Esophagus squamous epithelium (tissue), 5 donors: ENCODE measurements around the gene ANKRD39. TPM values are rescaled to one million over a fixed set of nuclear protein-coding genes. Genes with fewer than 3 reads are reported as not detected.

Experiments
- DNase-seq: peaks from one replicate; lab custom pipeline; 2025; lab: John Stamatoyannopoulos, UW
- H3K27ac ChIP-seq, 4 donors: fragments of 200-600 bp; sonication (generic); one replicate each; pipeline ENCODE4 v1.5.1; 2016 to 2019; ENCODE audit warnings: mild to moderate bottlenecking in 1 of 4
- H3K27me3 ChIP-seq, 4 donors: fragments of 200-600 bp; sonication (generic); 1 replicate in 3 of 4; 2 replicates in 1 of 4; pipeline versions ENCODE4 v1.5.1 to v1.6.0; 2017 to 2021; ENCODE audit warnings: antibody characterized with exemption in 1 of 4
- H3K36me3 ChIP-seq, 3 donors: fragments of 200-600 bp; sonication (generic); one replicate each; pipeline ENCODE4 v1.5.1; 2016 to 2019
- H3K4me1 ChIP-seq, 3 donors: fragments of 200-600 bp; sonication (generic); one replicate each; pipeline ENCODE4 v1.5.1; 2017 to 2019
- H3K4me3 ChIP-seq, 4 donors: fragments of 200-600 bp; sonication (generic); 1 replicate in 3 of 4; 2 replicates in 1 of 4; pipeline ENCODE4 v1.5.1; 2016 to 2019; ENCODE audit warnings: mild to moderate bottlenecking in 2 of 4, moderate library complexity in 1 of 4
- H3K9me3 ChIP-seq, 3 donors: fragments of 200-600 bp; sonication (generic); one replicate each; pipeline ENCODE4 v1.5.1; 2016 to 2019
- CTCF ChIP-seq, 6 experiments: fragments of 450-650 bp in 4 of 6; fragments of 200-600 bp in 2 of 6; sonication (generic) in 2 of 6; IDR thresholded peaks; one replicate each; pipeline ENCODE4 v1.5.1; 2016 to 2019; ENCODE audit warnings: antibody characterized with exemption in 6 of 6, mild to moderate bottlenecking in 4 of 6, moderate library complexity in 4 of 6
- POLR2A ChIP-seq, 4 donors: fragments of 450-650 bp; IDR thresholded peaks; one replicate each; pipeline ENCODE4 v1.6.1; 2017; ENCODE audit warnings: antibody characterized with exemption in 4 of 4, mild to moderate bottlenecking in 4 of 4, moderate library complexity in 3 of 4
- WGBS, 2 donors: methylation state at CpG; one replicate each; pipeline ENCODE4 v1.1.5; 2018; 5-methylcytosine and 5-hydroxymethylcytosine counted together
- intact Hi-C: fragments of 100-400 bp; cut with DNase I; formaldehyde crosslinking; loops from one replicate; pipeline ENCODE4 v1.15.0; 2022
- total RNA-seq, 4 donors: library from RNA; depleted of rRNA; stranded (reverse); fragments of >200 nt; gene quantifications; one replicate each; pipeline ENCODE4 v1.1.0, GENCODE V29; 2016
- donor health status: DM: yes; HTN: yes; CAD: no.

Gene ANKRD39
- total RNA-seq, 4 donors from 2014 or later = 7.1 to 17.2 (median 14.0) TPM

GRCh38 chr2:96875498-96876268, 17.9 kb upstream of the ANKRD39 start:
- no peak for TF ChIP-seq POLR2A (IDR thresholded peaks at IDR 0.05)
- peak in 1 of 6 experiments; percentile 5 for TF ChIP-seq CTCF (IDR thresholded peaks at IDR 0.05)
- DNase-seq = no peak
- 57 to 62% methylated on average over 5 to 9 of the region's 14 CpGs for WGBS, 2 donors
- peak overlapping the region in 3 of 4 donors; percentile 0 to 73 (median 69) for H3K27ac ChIP-seq
- intact Hi-C loops = no loop called here
- peaks cover 30 to 72% (median 53%) of the 10 kb centered on the region in 3 donors for H3K4me1 ChIP-seq
- no peaks in the 10 kb centered on the region for H3K9me3 ChIP-seq
- no peaks in the 10 kb centered on the region for H3K27me3 ChIP-seq
- no peaks in the 10 kb centered on the region for H3K36me3 ChIP-seq
- H3K4me3 ChIP-seq = no peak overlapping the region

- TF ChIP-seq POLR2A (IDR thresholded peaks at IDR 0.05) (no peak), CTCF (IDR thresholded peaks at IDR 0.05) (no peak)
- Histone ChIP-seq H3K4me3 (no peak overlapping the region), H3K27ac (peak overlapping the region; percentile 56 to 74 (median 71)), H3K36me3 (no peaks in the 10 kb centered on the region), H3K27me3 (no peaks in the 10 kb centered on the region), H3K9me3 (no peaks in the 10 kb centered on the region), H3K4me1 (peaks cover 37 to 79% (median 57%) of the 10 kb centered on the region in 3 donors)
- DNase-seq = no peak
- intact Hi-C loops = no loop called here
- 17 to 25% methylated on average over 9 to 13 of the region's 18 CpGs for WGBS, 2 donors
Observed at GRCh38 chr2:96874198-96874831, 16.5 kb upstream of the ANKRD39 start.

DNA sequence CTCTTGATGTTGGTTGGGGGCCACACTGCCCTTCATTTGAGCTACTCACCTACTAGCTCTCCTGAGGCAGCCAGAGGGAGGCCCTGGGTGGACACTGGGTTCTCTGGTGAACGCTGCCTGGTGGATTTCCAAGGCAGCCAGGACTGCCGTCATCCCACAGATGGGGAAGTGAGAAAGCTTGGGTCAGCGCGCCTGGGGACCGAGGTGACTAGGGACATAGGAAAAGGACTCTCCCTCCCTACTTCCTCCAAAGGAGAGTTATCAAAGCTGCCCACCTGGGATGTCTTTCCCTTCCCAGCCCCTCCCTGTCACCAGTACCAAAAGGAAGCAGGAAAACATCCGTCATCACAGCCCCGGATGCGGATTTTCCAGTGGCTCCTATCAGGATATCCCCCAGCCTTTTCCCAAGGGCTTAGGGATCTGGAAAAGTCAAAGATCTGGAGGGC, 15.9 kb upstream of the ANKRD39 start:
- Histone ChIP-seq H3K36me3 (no peaks in the 10 kb centered on the region), H3K4me1 (peaks cover 37 to 80% (median 57%) of the 10 kb centered on the region in 3 donors)
- WGBS, 2 donors = 34 to 49% methylated on average over 8 of the region's 8 CpGs

DNA sequence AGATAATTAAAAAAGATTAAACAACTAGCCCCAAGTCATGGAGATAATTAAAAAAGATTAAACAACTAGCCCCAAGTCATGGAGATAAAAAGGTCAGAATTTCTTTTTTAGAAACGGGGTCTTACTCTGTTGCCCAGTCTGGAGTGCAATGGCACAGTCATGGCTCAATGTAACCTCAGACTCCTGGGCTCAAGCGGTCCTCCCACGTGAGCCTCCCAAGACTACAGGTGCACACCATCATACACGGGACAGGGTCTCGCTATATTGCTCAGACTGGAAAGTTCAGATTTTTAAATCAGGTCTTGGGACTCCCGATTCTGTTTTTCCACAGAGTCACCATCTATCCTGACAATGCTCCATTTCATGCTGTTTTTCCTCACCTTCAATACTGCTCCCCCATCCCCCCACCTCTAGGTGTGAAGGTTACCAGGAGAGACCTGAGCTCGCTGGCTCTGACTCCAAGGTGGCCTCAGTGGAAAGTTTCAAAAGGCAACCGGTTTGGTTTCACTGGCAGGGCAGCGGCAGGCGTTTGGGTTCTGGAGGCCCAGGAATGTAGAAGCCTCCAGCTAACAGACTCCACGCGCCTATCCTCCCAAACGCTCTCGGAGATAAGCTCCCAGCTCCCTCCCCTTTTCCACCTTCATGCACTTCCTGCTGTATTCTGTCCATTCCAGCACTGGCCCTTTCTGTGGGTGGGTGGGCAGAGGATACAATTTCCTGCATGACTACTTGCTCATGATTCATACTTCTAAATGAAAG, 15.0 kb upstream of the ANKRD39 start:
- intact Hi-C loops = no loop called here
- H3K36me3 ChIP-seq = no peaks in the 10 kb centered on the region
- no peak for DNase-seq
- H3K4me1 ChIP-seq = peaks cover 38 to 80% (median 54%) of the 10 kb centered on the region in 3 donors
- H3K9me3 ChIP-seq = no peaks in the 10 kb centered on the region
- no peaks in the 10 kb centered on the region for H3K27me3 ChIP-seq
- no peak overlapping the region for H3K4me3 ChIP-seq
- 47 to 59% methylated on average over 14 of the region's 14 CpGs for WGBS, 2 donors
- H3K27ac ChIP-seq = peak overlapping the region; percentile 56 to 74 (median 71)
- TF ChIP-seq CTCF (IDR thresholded peaks at IDR 0.05) = no peak
- no peak for TF ChIP-seq POLR2A (IDR thresholded peaks at IDR 0.05)

More for the DNA sequence above, 15.9 kb upstream of the ANKRD39 start:
- Histone ChIP-seq H3K9me3 (no peaks in the 10 kb centered on the region), H3K27me3 (no peaks in the 10 kb centered on the region), H3K4me3 (no peak overlapping the region), H3K27ac (peak overlapping the region; percentile 56 to 74 (median 71))
- TF ChIP-seq POLR2A (IDR thresholded peaks at IDR 0.05) (no peak), CTCF (IDR thresholded peaks at IDR 0.05) (no peak)
- no peak for DNase-seq
- intact Hi-C loops = no loop called here
